Measurements from ENCODE around the gene OR9Q1.

GRCh38 chr11:58227956-58228615, 204.4 kb downstream of the OR9Q1 start:
- TF ChIP-seq CTCF (IDR thresholded peaks at IDR 0.05) (no peak), EZH2 (IDR thresholded peaks at IDR 0.05) (no peak), EZH2phosphoT487 (IDR thresholded peaks at IDR 0.05) (no peak)
